Common myeloid progenitor, CD34-positive (primary cell): ENCODE data around the gene DNMT3A.

Experiments used
- CTCF ChIA-PET: fragments of 350-600 bp; sonication (Branson Sonifier 250); formaldehyde crosslinking; loops from one replicate; lab custom pipeline; 2021; ENCODE audit warnings: antibody characterized with exemption; lab: Charles Lee
- POLR2A ChIA-PET: fragments of 350-600 bp; sonication (Branson Sonifier 250); formaldehyde crosslinking; loops from one replicate; lab custom pipeline; 2021; ENCODE audit warnings: antibody characterized with exemption; lab: Charles Lee
- DNase-seq, 3 donors: peaks; one replicate each; pipeline versions ENCODE4 v3.0.0 to v3.0.0-alpha.2; 2013
- H3K27ac ChIP-seq, 2 experiments: 1 replicate in 1 of 2; 2 replicates in 1 of 2; pipeline ENCODE4 v1.7.0; 2013; ENCODE audit warnings: inconsistent platforms in 2 of 2, low read length in 2 of 2, mild to moderate bottlenecking in 2 of 2, low read depth in 1 of 2, moderate library complexity in 1 of 2; ENCODE audit not compliant: severe bottlenecking in 2 of 2, insufficient read depth in 1 of 2, poor library complexity in 1 of 2
- H3K27me3 ChIP-seq, 5 experiments: replicated peaks in 2 of 5; 1 replicate in 3 of 5; 2 replicates in 2 of 5; pipeline versions ENCODE4 v1.6.1 to v1.7.0; 2013; ENCODE audit warnings: low read length in 4 of 5, mild to moderate bottlenecking in 2 of 5, moderate library complexity in 2 of 5, inconsistent platforms in 1 of 5; ENCODE audit not compliant: insufficient read depth in 5 of 5, control insufficient read depth in 4 of 5
- H3K36me3 ChIP-seq, 4 experiments: 1 replicate in 2 of 4; 2 replicates in 2 of 4; pipeline versions ENCODE4 v1.6.1 to v1.7.0; 2013; ENCODE audit warnings: low read length in 3 of 4, control low read depth in 1 of 4, mild to moderate bottlenecking in 1 of 4; ENCODE audit not compliant: control insufficient read depth in 4 of 4, insufficient read depth in 4 of 4
- H3K4me1 ChIP-seq, 4 experiments: 1 replicate in 3 of 4; 2 replicates in 1 of 4; pipeline versions ENCODE4 v1.6.1 to v1.7.1; 2013; ENCODE audit warnings: low read length in 3 of 4, mild to moderate bottlenecking in 3 of 4, control low read depth in 1 of 4, inconsistent platforms in 1 of 4, moderate library complexity in 1 of 4; ENCODE audit not compliant: control insufficient read depth in 4 of 4, insufficient read depth in 4 of 4; ENCODE audit errors: control extremely low read depth in 1 of 4
- H3K4me3 ChIP-seq, 7 experiments: 1 replicate in 4 of 7; 2 replicates in 3 of 7; pipeline versions ENCODE4 v1.5.1 to v1.7.0; 2013; ENCODE audit warnings: mild to moderate bottlenecking in 7 of 7, low read length in 6 of 7, moderate library complexity in 6 of 7, inconsistent platforms in 2 of 7, low read depth in 2 of 7, control low read depth in 1 of 7; ENCODE audit not compliant: insufficient read depth in 4 of 7, control insufficient read depth in 1 of 7; ENCODE audit errors: extremely low read depth in 1 of 7
- H3K9me3 ChIP-seq, 5 experiments: 1 replicate in 4 of 5; 2 replicates in 1 of 5; pipeline versions ENCODE4 v1.6.1 to v1.7.1; 2013; ENCODE audit warnings: low read length in 4 of 5, mild to moderate bottlenecking in 2 of 5, inconsistent platforms in 1 of 5, low read depth in 1 of 5, moderate library complexity in 1 of 5; ENCODE audit not compliant: control insufficient read depth in 4 of 5, insufficient read depth in 2 of 5; ENCODE audit errors: control extremely low read depth in 1 of 5
- WGBS: methylation state at CpG from one replicate; pipeline ENCODE4 v1.1.5; 2013; ENCODE audit not compliant: insufficient coverage; 5-methylcytosine and 5-hydroxymethylcytosine counted together

DNMT3A gene

DNA sequence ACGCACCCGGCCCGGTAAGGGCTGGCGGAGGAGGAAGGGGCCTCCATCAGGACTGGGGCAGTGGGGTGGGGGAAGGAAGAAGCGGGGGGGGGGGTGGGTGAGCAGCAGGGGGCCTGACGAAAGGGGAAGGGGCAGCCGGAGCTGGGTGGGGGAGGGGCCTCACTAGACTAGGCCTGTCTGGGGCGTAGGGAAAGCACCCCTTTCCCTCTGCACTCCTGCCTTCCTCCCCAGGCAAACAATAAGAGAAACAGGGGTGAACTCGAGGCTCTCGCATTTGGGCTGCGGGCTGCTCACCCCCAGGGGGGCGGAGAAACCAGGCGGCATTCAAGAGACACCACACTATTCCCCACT lies 90.7 kb downstream of the DNMT3A start:
- CTCF ChIA-PET, result interaction anchor here (0.9 to 2.0 kb wide), 8 partner anchors 15 to 88 kb away, joined by 3 to 18 read pairs (median 5); no protein-coding TSS in a partner anchor
- peaks cover 14 to 43% (median 38%) of the 10 kb centered on the region in 4 experiments for H3K36me3 ChIP-seq
- peaks cover 3 to 30% (median 27%) of the 10 kb centered on the region in 4 experiments for H3K4me1 ChIP-seq
- peak in 2 of 3 donors; percentile 69 to 80 for DNase-seq
- H3K9me3 ChIP-seq, result no peaks in the 10 kb centered on the region
- WGBS, result 0% methylated on average over 4 of the region's 13 CpGs
- peak overlapping the region; percentile 35 to 79 (median 72) for H3K4me3 ChIP-seq
- peak overlapping the region in 1 of 2 experiments; percentile 70 for H3K27ac ChIP-seq
- POLR2A ChIA-PET, result interaction anchor here (0.6 to 3.2 kb wide), 3 partner anchors 25 to 44 kb away, joined by 4 to 18 read pairs (median 7); no protein-coding TSS in a partner anchor
- no peaks in the 10 kb centered on the region for H3K27me3 ChIP-seq

DNA sequence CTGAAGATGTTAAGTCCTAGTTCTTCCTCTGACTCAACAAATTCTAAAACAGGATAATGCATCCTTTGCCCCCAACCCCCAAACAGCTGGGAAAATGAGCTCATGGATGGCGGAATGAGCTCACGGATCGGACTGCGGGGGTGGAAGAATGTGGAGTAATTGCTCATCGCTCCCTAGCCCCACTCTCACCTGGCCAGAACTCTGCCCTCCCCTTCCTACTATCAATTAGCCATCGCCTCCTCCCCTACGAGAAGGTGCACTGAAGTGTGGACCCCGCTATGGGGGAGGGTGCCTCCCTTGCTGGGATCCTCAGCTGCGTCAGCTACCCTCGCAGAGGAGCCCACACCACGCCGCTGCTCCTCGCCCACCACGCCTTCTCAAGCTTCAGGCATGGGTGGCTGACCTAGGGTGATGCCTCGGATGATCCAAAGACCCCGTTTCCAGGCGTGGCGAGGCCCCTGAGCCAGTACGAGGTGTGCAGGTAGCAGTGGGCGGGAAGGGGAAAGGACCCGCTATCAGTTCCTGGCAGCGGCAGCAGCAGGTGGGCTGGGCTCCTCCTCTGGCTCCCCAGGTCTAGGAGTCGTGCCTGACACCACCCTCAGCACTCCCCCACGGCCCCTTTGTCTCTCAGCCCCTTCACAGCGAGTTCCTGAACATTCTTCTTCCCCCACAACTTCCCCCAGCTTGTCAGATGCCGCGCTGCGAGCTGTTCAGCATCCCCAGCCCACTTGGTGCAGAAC lies 91.2 kb downstream of the DNMT3A start:
- Histone ChIP-seq H3K27ac (no peak overlapping the region), H3K4me3 (peak overlapping the region; percentile 27 to 79 (median 60)), H3K36me3 (peaks cover 12 to 45% (median 39%) of the 10 kb centered on the region in 4 experiments), H3K9me3 (no peaks in the 10 kb centered on the region), H3K4me1 (peaks cover 3 to 30% (median 26%) of the 10 kb centered on the region in 4 experiments), H3K27me3 (no peaks in the 10 kb centered on the region)
- CTCF ChIA-PET, result interaction anchor here (0.7 to 2.0 kb wide), 14 partner anchors 10 to 275 kb away, joined by 3 to 18 read pairs (median 4); no protein-coding TSS in a partner anchor
- DNase-seq, result no peak
- POLR2A ChIA-PET, result interaction anchor here (0.6 to 3.2 kb wide), 2 partner anchors 42 to 44 kb away, joined by 4 to 18 read pairs; no protein-coding TSS in a partner anchor
- WGBS, result 50% methylated on average over 7 of the region's 28 CpGs

DNA sequence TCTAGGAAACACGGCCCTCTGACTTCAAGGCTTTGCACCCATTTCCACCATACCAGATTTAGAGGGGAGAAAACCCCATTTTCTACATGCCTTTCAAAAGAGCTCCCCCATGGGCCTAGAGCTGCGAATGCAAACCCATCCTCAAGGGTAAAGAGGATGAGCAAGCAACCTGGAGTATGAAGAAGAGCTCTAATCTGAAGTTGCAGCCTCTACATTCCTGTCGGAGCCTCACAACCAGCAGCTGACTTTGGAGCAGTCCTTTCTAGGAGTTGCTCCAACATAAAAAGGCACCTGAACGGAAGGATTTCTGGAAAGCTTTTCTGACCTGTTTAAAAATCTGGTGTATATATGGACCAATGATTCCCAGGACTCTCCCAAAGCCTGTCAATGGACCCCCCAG lies 91.9 kb downstream of the DNMT3A start:
- DNase-seq, result no peak
- Histone ChIP-seq H3K4me1 (peaks cover 3 to 30% (median 26%) of the 10 kb centered on the region in 4 experiments), H3K9me3 (no peaks in the 10 kb centered on the region), H3K36me3 (peaks cover 12 to 49% (median 43%) of the 10 kb centered on the region in 4 experiments), H3K27ac (no peak overlapping the region), H3K4me3 (no peak overlapping the region), H3K27me3 (no peaks in the 10 kb centered on the region)
- ChIA-PET CTCF (interaction anchor here (0.7 to 2.0 kb wide), 12 partner anchors 10 to 274 kb away, joined by 3 to 18 read pairs (median 4); no protein-coding TSS in a partner anchor), POLR2A (no interaction called here)
- 93% methylated on average over 2 of the region's 4 CpGs for WGBS

DNA sequence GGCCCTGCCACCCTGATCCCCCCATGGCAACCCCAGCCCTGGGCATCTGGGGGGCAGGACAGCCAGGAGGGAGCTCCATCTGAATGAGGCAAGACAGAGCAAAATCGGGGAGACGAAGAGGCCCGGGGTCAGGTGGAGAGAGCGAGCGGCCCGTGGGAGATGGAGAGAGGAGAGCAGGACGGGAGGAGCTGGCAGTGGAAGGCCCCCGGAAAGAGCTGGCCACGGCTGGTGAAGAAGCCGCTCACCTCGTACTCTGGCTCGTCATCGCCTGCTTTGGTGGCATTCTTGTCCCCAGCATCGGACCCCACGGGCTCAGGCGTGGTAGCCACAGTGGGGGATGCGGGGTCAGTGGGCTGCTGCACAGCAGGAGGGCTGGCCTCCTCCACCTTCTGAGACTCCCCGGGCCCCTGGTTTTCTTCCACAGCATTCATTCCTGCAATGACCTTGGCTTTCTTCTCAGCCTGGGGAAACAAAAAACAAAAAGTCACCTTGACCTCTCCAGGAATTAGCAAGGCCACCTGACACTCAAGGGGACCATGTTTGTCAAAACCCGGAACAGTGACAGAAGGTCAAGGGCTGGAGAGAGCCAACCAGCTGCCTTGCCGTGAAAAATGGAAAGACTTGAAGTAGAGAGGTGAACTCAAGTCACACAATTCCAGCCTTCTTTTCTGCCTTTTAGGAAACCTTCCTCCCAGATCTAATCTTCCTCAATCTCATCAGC lies 93.8 kb downstream of the DNMT3A start:
- CTCF ChIA-PET, result interaction anchor here (0.9 to 1.8 kb wide), 3 partner anchors 18 to 29 kb away, joined by 3 to 4 read pairs (median 3); no protein-coding TSS in a partner anchor
- peak overlapping the region in 1 of 2 experiments; percentile 11 for H3K27ac ChIP-seq

DNA sequence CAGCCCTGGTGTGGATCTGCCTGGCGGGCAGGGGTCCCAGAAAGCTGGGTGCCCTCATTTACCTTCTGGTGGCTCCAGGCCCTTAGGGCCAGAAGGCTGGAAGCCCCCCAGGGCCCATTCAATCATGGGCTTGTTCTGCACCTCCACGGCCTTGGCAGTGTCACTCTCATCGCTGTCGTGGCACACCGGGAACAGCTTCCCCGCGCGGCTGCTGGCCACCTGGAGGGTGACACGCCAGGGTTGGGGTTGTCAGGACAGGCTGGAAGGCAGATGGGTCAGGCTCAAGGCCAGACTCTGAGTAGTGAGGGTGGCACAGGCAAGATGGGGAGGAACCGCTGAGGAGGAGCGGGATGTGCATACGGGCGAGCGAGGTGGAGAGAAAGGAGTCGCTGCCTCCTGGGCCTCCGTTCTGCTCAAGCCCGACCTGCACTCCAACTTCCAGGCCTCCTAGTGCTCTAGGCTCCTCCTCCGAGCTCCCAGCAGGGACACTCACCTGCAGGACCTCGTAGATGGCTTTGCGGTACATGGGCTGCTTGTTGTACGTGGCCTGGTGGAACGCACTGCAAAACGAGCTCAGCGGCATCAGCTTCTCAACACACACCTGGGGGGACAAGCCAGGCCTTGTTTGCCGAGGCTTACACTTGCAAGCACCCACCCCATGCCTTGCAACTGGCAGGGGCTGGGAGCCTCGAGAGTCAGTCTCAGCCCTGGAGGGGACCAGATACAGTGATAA lies 95.0 kb downstream of the DNMT3A start:
- ChIA-PET CTCF (interaction anchor here (1.8 kb wide), 1 partner anchor 18 kb away, joined by 4 read pairs; no protein-coding TSS in a partner anchor), POLR2A (no interaction called here)

More for the DNA sequence above, 93.8 kb downstream of the DNMT3A start:
- Histone ChIP-seq H3K4me1 (peaks cover 3 to 28% (median 26%) of the 10 kb centered on the region in 4 experiments), H3K9me3 (no peaks in the 10 kb centered on the region), H3K27me3 (no peaks in the 10 kb centered on the region), H3K36me3 (peaks cover 16 to 62% (median 51%) of the 10 kb centered on the region in 4 experiments), H3K4me3 (no peak overlapping the region)
- POLR2A ChIA-PET, result no interaction called here
- DNase-seq, result no peak
- WGBS, result 96% methylated on average over 16 of the region's 20 CpGs

DNA sequence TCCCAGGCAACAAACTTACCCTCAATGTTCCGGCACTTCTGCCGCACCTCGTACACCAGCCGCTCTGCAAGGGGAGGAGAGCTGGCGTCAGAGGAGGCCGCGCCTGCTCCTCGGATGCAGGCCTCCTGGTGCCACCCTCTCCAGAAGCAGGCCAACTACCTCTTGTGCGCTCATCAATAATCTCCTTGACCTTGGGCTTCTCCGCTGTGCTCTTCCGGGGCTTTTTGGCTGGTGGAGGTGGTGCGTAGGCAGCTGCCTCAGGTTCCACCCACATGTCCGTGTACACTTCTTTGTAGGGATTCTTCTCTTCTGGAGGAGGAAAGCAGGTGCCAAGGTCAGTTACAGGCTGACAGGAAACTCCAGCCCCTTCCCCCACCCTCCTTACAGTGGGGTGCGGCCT lies 95.7 kb downstream of the DNMT3A start:
- DNase-seq, result no peak
- no peak overlapping the region for H3K4me3 ChIP-seq
- H3K36me3 ChIP-seq, result peaks cover 19 to 80% (median 68%) of the 10 kb centered on the region in 4 experiments
- POLR2A ChIA-PET, result interaction anchor here (0.6 kb wide), 1 partner anchor 10 kb away, joined by 5 read pairs; no protein-coding TSS in a partner anchor
- peaks cover 3 to 12% (median 9%) of the 10 kb centered on the region in 4 experiments for H3K4me1 ChIP-seq
- no peaks in the 10 kb centered on the region for H3K27me3 ChIP-seq
- CTCF ChIA-PET, result no interaction called here
- H3K9me3 ChIP-seq, result no peaks in the 10 kb centered on the region
- H3K27ac ChIP-seq, result no peak overlapping the region
- 98% methylated on average over 10 of the region's 14 CpGs for WGBS

More for the DNA sequence above, 95.0 kb downstream of the DNMT3A start:
- no peak overlapping the region for H3K27ac ChIP-seq
- 99% methylated on average over 25 of the region's 26 CpGs for WGBS
- no peaks in the 10 kb centered on the region for H3K27me3 ChIP-seq
- H3K36me3 ChIP-seq, result peaks cover 16 to 73% (median 61%) of the 10 kb centered on the region in 4 experiments
- DNase-seq, result no peak
- H3K9me3 ChIP-seq, result no peaks in the 10 kb centered on the region
- no peak overlapping the region for H3K4me3 ChIP-seq
- H3K4me1 ChIP-seq, result peaks cover 3 to 19% (median 15%) of the 10 kb centered on the region in 4 experiments
